ENCODE results near the gene NOXA1.

Gene NOXA1

GRCh38 chr9:137455359-137455991 is 32.3 kb downstream of the NOXA1 start:
- Mint-ChIP-seq H3K27ac (no peak overlapping the region), H3K4me1 (peaks cover 37% of the 10 kb centered on the region)

GRCh38 chr9:137456061-137456863 is 33.1 kb downstream of the NOXA1 start:
- ATAC-seq (no peak), DNase-seq (no peak)
- no peak overlapping the region for H3K4me3 Mint-ChIP-seq
- no peak overlapping the region for H3K27ac Mint-ChIP-seq
- H3K36me3 Mint-ChIP-seq (ENCODE audit: low read depth), result peaks cover 19% of the 10 kb centered on the region
- no peaks in the 10 kb centered on the region for H3K9me3 Mint-ChIP-seq
- H3K4me1 Mint-ChIP-seq, result peaks cover 41% of the 10 kb centered on the region
- H3K27me3 Mint-ChIP-seq, result no peaks in the 10 kb centered on the region

More at GRCh38 chr9:137455359-137455991, 32.3 kb downstream of the NOXA1 start:
- no peak overlapping the region for H3K4me3 Mint-ChIP-seq
- ATAC-seq, result no peak
- H3K27me3 Mint-ChIP-seq, result no peaks in the 10 kb centered on the region
- DNase-seq, result no peak
- H3K36me3 Mint-ChIP-seq (ENCODE audit: low read depth), result peaks cover 19% of the 10 kb centered on the region
- H3K9me3 Mint-ChIP-seq, result no peaks in the 10 kb centered on the region

DNA sequence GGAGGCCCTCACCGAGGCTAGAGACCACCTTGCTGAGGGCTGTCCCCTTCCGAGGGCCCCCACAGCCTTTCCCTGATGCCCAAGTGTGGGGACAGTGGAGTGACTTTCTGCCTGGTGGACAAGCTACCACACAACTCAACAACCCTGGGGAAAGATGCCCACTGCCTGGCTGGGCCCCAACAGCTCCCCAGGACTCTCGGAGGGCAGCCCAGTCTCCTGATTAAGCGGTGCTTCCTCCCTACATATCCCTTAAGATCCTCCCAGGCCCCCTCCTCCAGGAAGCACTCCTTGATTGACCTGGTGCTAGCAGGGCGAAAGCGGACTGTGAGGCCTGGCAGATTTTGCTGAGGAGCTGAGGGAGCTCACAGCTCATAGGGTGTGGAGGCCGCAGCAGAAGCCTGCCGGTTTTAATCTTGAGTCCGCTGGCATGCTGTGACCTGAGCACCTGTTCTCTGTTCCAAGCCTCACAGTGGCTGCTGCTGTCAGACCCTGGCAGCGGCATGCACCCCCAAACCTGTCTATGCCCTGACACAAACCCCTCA is 33.7 kb downstream of the NOXA1 start:
- Mint-ChIP-seq H3K4me1 (peaks cover 43% of the 10 kb centered on the region), H3K9me3 (no peaks in the 10 kb centered on the region), H3K27ac (no peak overlapping the region), H3K4me3 (peak overlapping the region; percentile 14), H3K27me3 (no peaks in the 10 kb centered on the region), H3K36me3 (ENCODE audit: low read depth) (peaks cover 19% of the 10 kb centered on the region)
- ATAC-seq (no peak), DNase-seq (no peak)

DNA sequence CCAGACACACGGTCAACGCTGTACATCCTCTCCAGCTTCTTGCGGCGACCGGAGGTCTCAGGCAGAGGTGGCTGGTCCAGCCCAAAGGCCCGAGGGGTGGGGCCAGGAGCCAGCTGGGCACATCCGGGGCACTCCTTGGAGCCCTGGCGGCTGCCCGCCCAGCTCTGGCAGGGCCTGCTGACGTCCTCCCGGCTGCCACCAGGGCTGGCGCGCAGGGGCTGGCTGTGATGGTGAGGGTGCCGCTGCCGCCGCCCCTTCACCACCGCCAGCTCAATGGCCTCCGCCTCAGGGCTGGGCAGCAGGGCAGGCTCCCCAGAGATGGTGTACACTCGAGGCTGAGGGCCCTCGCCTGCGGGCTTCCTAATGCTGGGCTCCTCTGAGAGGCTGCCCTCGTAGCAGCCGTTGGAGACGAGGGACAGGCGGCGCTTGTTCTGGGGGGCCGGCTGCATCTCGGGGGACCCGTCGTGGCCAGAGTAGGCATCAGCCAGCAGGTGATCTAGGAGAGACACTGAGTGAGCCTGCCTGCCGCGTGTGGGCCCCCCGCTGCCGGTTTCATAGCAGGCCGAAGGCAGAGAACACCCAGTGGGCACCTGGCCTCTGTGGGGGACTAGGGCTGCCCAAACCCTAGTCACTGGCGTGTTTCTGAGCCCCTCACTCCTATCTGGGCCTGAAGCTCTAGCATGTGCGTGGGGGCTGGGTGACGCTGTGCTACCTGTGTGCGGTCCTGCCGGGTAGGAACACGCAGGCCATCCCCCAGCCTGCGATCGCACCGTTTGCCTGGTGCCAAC is 34.4 kb downstream of the NOXA1 start:
- no peak for ATAC-seq
- H3K27me3 Mint-ChIP-seq, result no peaks in the 10 kb centered on the region
- peaks cover 42% of the 10 kb centered on the region for H3K4me1 Mint-ChIP-seq
- H3K27ac Mint-ChIP-seq, result no peak overlapping the region
- H3K36me3 Mint-ChIP-seq (ENCODE audit: low read depth), result peaks cover 14% of the 10 kb centered on the region
- H3K4me3 Mint-ChIP-seq, result peak overlapping the region; percentile 38
- no peaks in the 10 kb centered on the region for H3K9me3 Mint-ChIP-seq
- no peak for DNase-seq

GRCh38 chr9:137458194-137459151 is 35.3 kb downstream of the NOXA1 start:
- Mint-ChIP-seq H3K4me3 (peak overlapping the region; percentile 40), H3K27ac (no peak overlapping the region), H3K27me3 (no peaks in the 10 kb centered on the region), H3K9me3 (no peaks in the 10 kb centered on the region), H3K4me1 (peaks cover 46% of the 10 kb centered on the region), H3K36me3 (ENCODE audit: low read depth) (peaks cover 13% of the 10 kb centered on the region)
- ATAC-seq (peak; percentile 0), DNase-seq (peak; percentile 25)

GRCh38 chr9:137459152-137459600 is 36.0 kb downstream of the NOXA1 start, which contains the start of gene NSMF:
NSMF (minus strand) TSS chr9:137459334; CDS start chr9:137459102, 232 bp downstream.
- H3K27me3 Mint-ChIP-seq, result no peaks in the 10 kb centered on the region
- ATAC-seq (peak; percentile 58), DNase-seq (peak; percentile 97)
- peaks cover 10% of the 10 kb centered on the region for H3K36me3 Mint-ChIP-seq (ENCODE audit: low read depth)
- peaks cover 43% of the 10 kb centered on the region for H3K4me1 Mint-ChIP-seq
- peak within 1 kb of the TSS; percentile 30 for H3K27ac Mint-ChIP-seq
- peak within 1 kb of the TSS; percentile 40 for H3K4me3 Mint-ChIP-seq
- no peaks in the 10 kb centered on the region for H3K9me3 Mint-ChIP-seq

GRCh38 chr9:137459601-137460362 is 36.6 kb downstream of the NOXA1 start:
- Mint-ChIP-seq H3K4me3 (peak overlapping the region; percentile 33), H3K27me3 (no peaks in the 10 kb centered on the region)

GRCh38 chr9:137460363-137461315 is 37.4 kb downstream of the NOXA1 start:
- H3K4me1 Mint-ChIP-seq, result peaks cover 34% of the 10 kb centered on the region
- DNase-seq (no peak), ATAC-seq (no peak)
- peaks cover 5% of the 10 kb centered on the region for H3K36me3 Mint-ChIP-seq (ENCODE audit: low read depth)
- no peak overlapping the region for H3K27ac Mint-ChIP-seq
- H3K9me3 Mint-ChIP-seq, result no peaks in the 10 kb centered on the region
- no peaks in the 10 kb centered on the region for H3K27me3 Mint-ChIP-seq
- H3K4me3 Mint-ChIP-seq, result peak overlapping the region; percentile 50

More at GRCh38 chr9:137459601-137460362, 36.6 kb downstream of the NOXA1 start:
- ATAC-seq (no peak), DNase-seq (no peak)
- H3K27ac Mint-ChIP-seq, result peak overlapping the region; percentile 30
- no peaks in the 10 kb centered on the region for H3K9me3 Mint-ChIP-seq
- H3K4me1 Mint-ChIP-seq, result peaks cover 38% of the 10 kb centered on the region
- H3K36me3 Mint-ChIP-seq (ENCODE audit: low read depth), result peaks cover 7% of the 10 kb centered on the region

GRCh38 chr9:137461316-137461662 is 38.1 kb downstream of the NOXA1 start:
- Mint-ChIP-seq H3K27ac (no peak overlapping the region), H3K4me1 (peaks cover 30% of the 10 kb centered on the region), H3K27me3 (no peaks in the 10 kb centered on the region), H3K4me3 (peak overlapping the region; percentile 81), H3K9me3 (no peaks in the 10 kb centered on the region), H3K36me3 (ENCODE audit: low read depth) (peaks cover under 1% of the 10 kb centered on the region)
- DNase-seq (no peak), ATAC-seq (no peak)

DNA sequence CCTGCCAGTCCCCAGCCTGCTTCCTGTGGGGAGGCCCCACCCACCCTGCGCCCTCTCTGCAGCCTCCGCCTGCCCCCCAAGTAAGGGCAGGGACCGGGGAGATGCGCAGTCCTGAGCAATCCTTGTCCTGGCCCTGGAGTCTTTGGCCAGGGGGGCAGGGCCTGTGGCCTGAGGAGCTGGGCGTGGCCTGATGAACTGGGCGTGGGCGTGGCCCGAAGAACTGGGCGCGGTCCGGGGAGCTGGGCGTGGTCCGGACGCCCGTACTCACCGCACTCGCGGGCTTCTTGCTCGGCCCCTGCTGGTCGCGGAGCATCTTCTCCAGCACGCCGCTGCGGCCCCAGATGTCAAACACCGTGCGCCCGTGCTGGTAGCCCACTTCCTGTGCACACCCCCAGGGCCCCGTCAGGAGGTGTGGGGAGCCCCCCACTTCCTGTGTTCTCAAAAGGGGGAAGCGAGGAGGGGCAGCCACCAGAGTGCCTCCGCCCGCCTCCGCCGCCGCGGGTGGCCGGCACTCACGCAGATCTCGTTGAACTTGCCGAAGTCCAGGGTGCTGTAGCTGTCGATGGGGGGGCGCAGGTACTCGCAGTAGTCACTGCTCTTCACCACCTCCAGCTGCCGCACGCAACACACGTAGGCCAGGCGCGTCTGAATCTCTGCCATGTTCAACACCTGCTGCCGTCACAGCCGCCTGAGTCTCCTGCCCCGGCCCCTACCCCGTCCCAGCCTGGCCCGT is 38.6 kb downstream of the NOXA1 start:
- peak; percentile 93 for DNase-seq
- Mint-ChIP-seq H3K9me3 (no peaks in the 10 kb centered on the region), H3K4me1 (peaks cover 28% of the 10 kb centered on the region), H3K27me3 (no peaks in the 10 kb centered on the region), H3K36me3 (ENCODE audit: low read depth) (no peaks in the 10 kb centered on the region), H3K27ac (peak overlapping the region; percentile 90), H3K4me3 (peak overlapping the region; percentile 81)
- peak; percentile 86 for ATAC-seq

- H3K4me3 Mint-ChIP-seq, result peak overlapping the region; percentile 81
- H3K9me3 Mint-ChIP-seq, result no peaks in the 10 kb centered on the region
- ATAC-seq (no peak), DNase-seq (no peak)
- H3K36me3 Mint-ChIP-seq (ENCODE audit: low read depth), result no peaks in the 10 kb centered on the region
- H3K27ac Mint-ChIP-seq, result peak overlapping the region; percentile 90
- H3K4me1 Mint-ChIP-seq, result peaks cover 25% of the 10 kb centered on the region
- H3K27me3 Mint-ChIP-seq, result no peaks in the 10 kb centered on the region
Measured at GRCh38 chr9:137462396-137462985, 39.3 kb downstream of the NOXA1 start.
